ENCODE results near the gene PRDM16. TPM values are rescaled to one million over a fixed set of nuclear protein-coding genes. Genes with fewer than 3 reads are reported as not detected.

The PRDM16 gene
- polyA plus RNA-seq, 1 of the 3 experiments (the other 2 are of a cell fraction) = not detected

DNA sequence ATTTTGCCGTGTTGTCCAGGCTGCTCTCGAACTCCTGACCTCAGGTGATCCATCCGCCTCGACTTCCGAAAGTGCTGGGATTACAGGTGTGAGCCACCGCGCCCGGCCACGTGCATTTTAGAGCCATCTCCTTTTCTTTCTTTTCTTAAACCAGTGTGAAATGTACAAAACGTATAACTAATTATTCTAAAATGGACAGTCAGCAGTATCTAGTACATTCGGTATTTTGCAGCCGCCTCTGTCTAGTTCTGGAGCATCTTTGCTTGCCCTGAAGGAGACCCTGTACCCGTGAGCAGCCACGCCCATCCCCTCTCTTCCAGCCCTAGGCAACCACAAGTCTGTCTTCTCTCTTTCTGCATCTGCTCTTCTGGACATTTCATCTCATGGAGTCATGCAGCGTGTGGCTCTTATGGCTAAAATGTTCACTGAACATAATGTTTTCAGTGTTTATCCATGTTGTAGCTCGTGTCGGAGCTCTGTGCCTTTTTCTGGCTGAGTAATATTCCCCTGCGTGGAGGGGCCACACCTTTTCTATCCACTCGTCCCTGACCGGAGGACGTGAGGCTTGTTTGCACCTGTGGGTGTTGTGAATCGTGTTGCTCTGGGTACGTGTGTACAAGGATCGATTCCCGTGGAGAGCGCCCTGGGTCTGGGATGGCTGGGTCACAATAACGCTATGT, 198.0 kb downstream of the PRDM16 start:
- H2AFZ ChIP-seq (ENCODE audit: low read depth) = no peak overlapping the region
- CTCF ChIA-PET = no interaction called here

More for the DNA sequence above, 198.0 kb downstream of the PRDM16 start:
- no peaks in the 10 kb centered on the region for H3F3A ChIP-seq (replicated peaks; ENCODE audit: insufficient read depth)
- H3K27ac ChIP-seq (ENCODE audit: low read depth in 2 of 2, low read length in 1 of 2) = no peak overlapping the region
- H3K36me3 ChIP-seq (replicated peaks in 1 of 2; ENCODE audit: control insufficient read depth in 1 of 2, insufficient read depth in 2 of 2, low read length in 1 of 2) = no peaks in the 10 kb centered on the region
- peaks cover 19% of the 10 kb centered on the region; the same call in 1 of the 2 replicates for H3K27me3 ChIP-seq (ENCODE audit: insufficient read depth)
- no peaks in the 10 kb centered on the region for H3K9me3 ChIP-seq
- H4K20me1 ChIP-seq (ENCODE audit: insufficient read depth) = no peaks in the 10 kb centered on the region
- 25% methylated on average over 21 of the region's 27 CpGs for WGBS (ENCODE audit: low lambda C conversion rate)
- no peak overlapping the region for H3K9ac ChIP-seq
- no peak overlapping the region for H3K4me2 ChIP-seq
- DNase-seq = no peak
- H3K4me1 ChIP-seq (ENCODE audit: control insufficient read depth in 1 of 2, insufficient read depth in 2 of 2, low read depth in 1 of 2, low read length in 1 of 2) = no peaks in the 10 kb centered on the region
- POLR2A ChIA-PET = no interaction called here
- no peak overlapping the region for H3K4me3 ChIP-seq (ENCODE audit: low read depth in 2 of 2, low read length in 1 of 2)
- H3K79me2 ChIP-seq (ENCODE audit: insufficient read depth) = no peaks in the 10 kb centered on the region
- TF ChIP-seq, protein P1, sequence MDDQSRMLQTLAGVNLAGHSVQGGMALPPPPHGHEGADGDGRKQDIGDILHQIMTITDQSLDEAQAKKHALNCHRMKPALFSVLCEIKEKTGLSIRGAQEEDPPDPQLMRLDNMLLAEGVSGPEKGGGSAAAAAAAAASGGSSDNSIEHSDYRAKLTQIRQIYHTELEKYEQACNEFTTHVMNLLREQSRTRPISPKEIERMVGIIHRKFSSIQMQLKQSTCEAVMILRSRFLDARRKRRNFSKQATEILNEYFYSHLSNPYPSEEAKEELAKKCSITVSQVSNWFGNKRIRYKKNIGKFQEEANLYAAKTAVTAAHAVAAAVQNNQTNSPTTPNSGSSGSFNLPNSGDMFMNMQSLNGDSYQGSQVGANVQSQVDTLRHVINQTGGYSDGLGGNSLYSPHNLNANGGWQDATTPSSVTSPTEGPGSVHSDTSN (IDR thresholded peaks at IDR 0.05) = no peak
- TF ChIP-seq POLR2AphosphoS5 (IDR thresholded peaks at IDR 0.05; ENCODE audit: low read depth, low read length) (no peak), GATA2 (CRISPR knock-in tag; IDR thresholded peaks at IDR 0.05) (no peak), JUND (IDR thresholded peaks at IDR 0.05) (no peak), TCF12 (IDR thresholded peaks at IDR 0.05) (no peak), RFX5 (IDR thresholded peaks at IDR 0.05; ENCODE audit: low read length) (no peak), ELF1 (IDR thresholded peaks at IDR 0.05) (no peak), FOXM1 (IDR thresholded peaks at IDR 0.05; ENCODE audit: low read depth) (no peak), SMC3 (IDR thresholded peaks at IDR 0.05; ENCODE audit: low read depth, low read length) (no peak), CHD2 (IDR thresholded peaks at IDR 0.05; ENCODE audit: low read length, partially characterized antibody) (no peak), FOSL2 (IDR thresholded peaks at IDR 0.05; ENCODE audit: borderline replicate concordance, low read depth) (no peak), RXRA (IDR thresholded peaks at IDR 0.05; ENCODE audit: borderline replicate concordance, low read depth) (no peak), EZH2phosphoT487 (IDR thresholded peaks at IDR 0.05; ENCODE audit: borderline replicate concordance, low read depth) (no peak), NFIC (IDR thresholded peaks at IDR 0.05; ENCODE audit: borderline replicate concordance) (no peak)
- TF ChIP-seq, protein P2, sequence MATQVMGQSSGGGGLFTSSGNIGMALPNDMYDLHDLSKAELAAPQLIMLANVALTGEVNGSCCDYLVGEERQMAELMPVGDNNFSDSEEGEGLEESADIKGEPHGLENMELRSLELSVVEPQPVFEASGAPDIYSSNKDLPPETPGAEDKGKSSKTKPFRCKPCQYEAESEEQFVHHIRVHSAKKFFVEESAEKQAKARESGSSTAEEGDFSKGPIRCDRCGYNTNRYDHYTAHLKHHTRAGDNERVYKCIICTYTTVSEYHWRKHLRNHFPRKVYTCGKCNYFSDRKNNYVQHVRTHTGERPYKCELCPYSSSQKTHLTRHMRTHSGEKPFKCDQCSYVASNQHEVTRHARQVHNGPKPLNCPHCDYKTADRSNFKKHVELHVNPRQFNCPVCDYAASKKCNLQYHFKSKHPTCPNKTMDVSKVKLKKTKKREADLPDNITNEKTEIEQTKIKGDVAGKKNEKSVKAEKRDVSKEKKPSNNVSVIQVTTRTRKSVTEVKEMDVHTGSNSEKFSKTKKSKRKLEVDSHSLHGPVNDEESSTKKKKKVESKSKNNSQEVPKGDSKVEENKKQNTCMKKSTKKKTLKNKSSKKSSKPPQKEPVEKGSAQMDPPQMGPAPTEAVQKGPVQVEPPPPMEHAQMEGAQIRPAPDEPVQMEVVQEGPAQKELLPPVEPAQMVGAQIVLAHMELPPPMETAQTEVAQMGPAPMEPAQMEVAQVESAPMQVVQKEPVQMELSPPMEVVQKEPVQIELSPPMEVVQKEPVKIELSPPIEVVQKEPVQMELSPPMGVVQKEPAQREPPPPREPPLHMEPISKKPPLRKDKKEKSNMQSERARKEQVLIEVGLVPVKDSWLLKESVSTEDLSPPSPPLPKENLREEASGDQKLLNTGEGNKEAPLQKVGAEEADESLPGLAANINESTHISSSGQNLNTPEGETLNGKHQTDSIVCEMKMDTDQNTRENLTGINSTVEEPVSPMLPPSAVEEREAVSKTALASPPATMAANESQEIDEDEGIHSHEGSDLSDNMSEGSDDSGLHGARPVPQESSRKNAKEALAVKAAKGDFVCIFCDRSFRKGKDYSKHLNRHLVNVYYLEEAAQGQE (IDR thresholded peaks at IDR 0.05; ENCODE audit: low read depth, low read length) = no peak
- TF ChIP-seq, protein P3, sequence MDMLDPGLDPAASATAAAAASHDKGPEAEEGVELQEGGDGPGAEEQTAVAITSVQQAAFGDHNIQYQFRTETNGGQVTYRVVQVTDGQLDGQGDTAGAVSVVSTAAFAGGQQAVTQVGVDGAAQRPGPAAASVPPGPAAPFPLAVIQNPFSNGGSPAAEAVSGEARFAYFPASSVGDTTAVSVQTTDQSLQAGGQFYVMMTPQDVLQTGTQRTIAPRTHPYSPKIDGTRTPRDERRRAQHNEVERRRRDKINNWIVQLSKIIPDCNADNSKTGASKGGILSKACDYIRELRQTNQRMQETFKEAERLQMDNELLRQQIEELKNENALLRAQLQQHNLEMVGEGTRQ (IDR thresholded peaks at IDR 0.05; ENCODE audit: borderline replicate concordance, low read depth, low read length) = no peak
- TF ChIP-seq, protein P4, sequence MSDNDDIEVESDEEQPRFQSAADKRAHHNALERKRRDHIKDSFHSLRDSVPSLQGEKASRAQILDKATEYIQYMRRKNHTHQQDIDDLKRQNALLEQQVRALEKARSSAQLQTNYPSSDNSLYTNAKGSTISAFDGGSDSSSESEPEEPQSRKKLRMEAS (IDR thresholded peaks at IDR 0.05; ENCODE audit: low read depth) = no peak
- TF ChIP-seq, protein P5, sequence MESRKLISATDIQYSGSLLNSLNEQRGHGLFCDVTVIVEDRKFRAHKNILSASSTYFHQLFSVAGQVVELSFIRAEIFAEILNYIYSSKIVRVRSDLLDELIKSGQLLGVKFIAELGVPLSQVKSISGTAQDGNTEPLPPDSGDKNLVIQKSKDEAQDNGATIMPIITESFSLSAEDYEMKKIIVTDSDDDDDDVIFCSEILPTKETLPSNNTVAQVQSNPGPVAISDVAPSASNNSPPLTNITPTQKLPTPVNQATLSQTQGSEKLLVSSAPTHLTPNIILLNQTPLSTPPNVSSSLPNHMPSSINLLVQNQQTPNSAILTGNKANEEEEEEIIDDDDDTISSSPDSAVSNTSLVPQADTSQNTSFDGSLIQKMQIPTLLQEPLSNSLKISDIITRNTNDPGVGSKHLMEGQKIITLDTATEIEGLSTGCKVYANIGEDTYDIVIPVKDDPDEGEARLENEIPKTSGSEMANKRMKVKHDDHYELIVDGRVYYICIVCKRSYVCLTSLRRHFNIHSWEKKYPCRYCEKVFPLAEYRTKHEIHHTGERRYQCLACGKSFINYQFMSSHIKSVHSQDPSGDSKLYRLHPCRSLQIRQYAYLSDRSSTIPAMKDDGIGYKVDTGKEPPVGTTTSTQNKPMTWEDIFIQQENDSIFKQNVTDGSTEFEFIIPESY (IDR thresholded peaks at IDR 0.05; ENCODE audit: borderline replicate concordance, low read depth) = no peak
- TF ChIP-seq, protein P6, sequence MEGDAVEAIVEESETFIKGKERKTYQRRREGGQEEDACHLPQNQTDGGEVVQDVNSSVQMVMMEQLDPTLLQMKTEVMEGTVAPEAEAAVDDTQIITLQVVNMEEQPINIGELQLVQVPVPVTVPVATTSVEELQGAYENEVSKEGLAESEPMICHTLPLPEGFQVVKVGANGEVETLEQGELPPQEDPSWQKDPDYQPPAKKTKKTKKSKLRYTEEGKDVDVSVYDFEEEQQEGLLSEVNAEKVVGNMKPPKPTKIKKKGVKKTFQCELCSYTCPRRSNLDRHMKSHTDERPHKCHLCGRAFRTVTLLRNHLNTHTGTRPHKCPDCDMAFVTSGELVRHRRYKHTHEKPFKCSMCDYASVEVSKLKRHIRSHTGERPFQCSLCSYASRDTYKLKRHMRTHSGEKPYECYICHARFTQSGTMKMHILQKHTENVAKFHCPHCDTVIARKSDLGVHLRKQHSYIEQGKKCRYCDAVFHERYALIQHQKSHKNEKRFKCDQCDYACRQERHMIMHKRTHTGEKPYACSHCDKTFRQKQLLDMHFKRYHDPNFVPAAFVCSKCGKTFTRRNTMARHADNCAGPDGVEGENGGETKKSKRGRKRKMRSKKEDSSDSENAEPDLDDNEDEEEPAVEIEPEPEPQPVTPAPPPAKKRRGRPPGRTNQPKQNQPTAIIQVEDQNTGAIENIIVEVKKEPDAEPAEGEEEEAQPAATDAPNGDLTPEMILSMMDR (IDR thresholded peaks at IDR 0.05) = no peak
- H3K9me2 ChIP-seq = no peaks in the 10 kb centered on the region

All from SK-N-SH (cell line).